ENCODE measurements around the gene SGK2. TPM values are rescaled to one million over a fixed set of nuclear protein-coding genes. Genes with fewer than 3 reads are reported as not detected.
A peak's percentile ranks its signal among the peaks of the same experiment; 100 is the strongest.

SGK2 gene
- total and polyA plus RNA-seq, 2 of the 13 experiments (the other 11 are each of a cell fraction or from before 2014, with no cell fraction given): 6.2 to 29.4 TPM

DNA sequence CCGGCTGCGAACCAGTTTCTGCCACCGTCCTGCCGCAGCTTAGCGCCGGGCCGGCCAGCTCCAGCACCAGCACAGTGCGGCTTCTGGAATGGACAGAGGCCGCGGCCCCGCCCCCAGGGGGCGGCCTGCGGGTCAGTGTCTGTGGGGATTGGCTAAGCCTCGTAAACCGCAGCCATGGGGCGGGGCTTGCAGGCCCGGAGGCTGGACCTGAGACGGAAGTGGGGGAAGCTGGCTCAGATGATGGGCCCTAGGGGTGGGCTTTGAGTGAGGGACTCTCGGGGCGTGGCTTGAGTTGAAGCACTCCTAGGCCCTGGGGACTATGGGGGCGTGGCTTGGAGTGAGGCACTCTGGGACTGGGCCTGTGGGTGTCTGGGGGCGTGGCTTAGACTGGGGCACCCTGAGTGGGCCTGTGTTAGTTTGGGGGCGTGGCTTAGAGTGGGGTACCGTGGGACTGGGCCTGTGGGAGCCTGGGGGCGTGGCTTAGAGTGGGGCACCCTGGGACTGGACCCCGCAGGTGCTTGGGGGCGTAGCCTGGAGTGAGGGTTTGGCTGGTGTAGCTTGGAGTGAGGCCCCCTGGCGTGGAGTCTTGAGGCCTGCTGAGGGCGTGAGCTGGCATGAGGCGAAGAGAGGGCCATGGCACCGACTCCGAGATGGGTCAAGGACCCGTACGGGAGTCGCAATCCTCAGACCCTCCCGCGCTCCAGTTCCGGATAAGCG, 44.7 kb upstream of the SGK2 start (continued):
- TF ChIP-seq, protein P1, sequence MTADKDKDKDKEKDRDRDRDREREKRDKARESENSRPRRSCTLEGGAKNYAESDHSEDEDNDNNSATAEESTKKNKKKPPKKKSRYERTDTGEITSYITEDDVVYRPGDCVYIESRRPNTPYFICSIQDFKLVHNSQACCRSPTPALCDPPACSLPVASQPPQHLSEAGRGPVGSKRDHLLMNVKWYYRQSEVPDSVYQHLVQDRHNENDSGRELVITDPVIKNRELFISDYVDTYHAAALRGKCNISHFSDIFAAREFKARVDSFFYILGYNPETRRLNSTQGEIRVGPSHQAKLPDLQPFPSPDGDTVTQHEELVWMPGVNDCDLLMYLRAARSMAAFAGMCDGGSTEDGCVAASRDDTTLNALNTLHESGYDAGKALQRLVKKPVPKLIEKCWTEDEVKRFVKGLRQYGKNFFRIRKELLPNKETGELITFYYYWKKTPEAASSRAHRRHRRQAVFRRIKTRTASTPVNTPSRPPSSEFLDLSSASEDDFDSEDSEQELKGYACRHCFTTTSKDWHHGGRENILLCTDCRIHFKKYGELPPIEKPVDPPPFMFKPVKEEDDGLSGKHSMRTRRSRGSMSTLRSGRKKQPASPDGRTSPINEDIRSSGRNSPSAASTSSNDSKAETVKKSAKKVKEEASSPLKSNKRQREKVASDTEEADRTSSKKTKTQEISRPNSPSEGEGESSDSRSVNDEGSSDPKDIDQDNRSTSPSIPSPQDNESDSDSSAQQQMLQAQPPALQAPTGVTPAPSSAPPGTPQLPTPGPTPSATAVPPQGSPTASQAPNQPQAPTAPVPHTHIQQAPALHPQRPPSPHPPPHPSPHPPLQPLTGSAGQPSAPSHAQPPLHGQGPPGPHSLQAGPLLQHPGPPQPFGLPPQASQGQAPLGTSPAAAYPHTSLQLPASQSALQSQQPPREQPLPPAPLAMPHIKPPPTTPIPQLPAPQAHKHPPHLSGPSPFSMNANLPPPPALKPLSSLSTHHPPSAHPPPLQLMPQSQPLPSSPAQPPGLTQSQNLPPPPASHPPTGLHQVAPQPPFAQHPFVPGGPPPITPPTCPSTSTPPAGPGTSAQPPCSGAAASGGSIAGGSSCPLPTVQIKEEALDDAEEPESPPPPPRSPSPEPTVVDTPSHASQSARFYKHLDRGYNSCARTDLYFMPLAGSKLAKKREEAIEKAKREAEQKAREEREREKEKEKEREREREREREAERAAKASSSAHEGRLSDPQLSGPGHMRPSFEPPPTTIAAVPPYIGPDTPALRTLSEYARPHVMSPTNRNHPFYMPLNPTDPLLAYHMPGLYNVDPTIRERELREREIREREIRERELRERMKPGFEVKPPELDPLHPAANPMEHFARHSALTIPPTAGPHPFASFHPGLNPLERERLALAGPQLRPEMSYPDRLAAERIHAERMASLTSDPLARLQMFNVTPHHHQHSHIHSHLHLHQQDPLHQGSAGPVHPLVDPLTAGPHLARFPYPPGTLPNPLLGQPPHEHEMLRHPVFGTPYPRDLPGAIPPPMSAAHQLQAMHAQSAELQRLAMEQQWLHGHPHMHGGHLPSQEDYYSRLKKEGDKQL (CRISPR knock-in tag; IDR thresholded peaks at IDR 0.05; ENCODE audit: low read depth): no peak
- no peak for TF ChIP-seq MLX (CRISPR knock-in tag; IDR thresholded peaks at IDR 0.05)
- no peak for TF ChIP-seq ZNF660 (CRISPR knock-in tag; IDR thresholded peaks at IDR 0.05; ENCODE audit: borderline replicate concordance, low read depth)
- TF ChIP-seq IKZF4 (CRISPR knock-in tag; IDR thresholded peaks at IDR 0.05; ENCODE audit: borderline replicate concordance, low read depth, not compliant biosample characterization): peak; percentile 61
- TF ChIP-seq ZNF414 (CRISPR knock-in tag; IDR thresholded peaks at IDR 0.05): no peak
- peak; percentile 74 for TF ChIP-seq POLR2AphosphoS5 (IDR thresholded peaks at IDR 0.05; ENCODE audit: low read depth, low read length)
- no peak for TF ChIP-seq NFRKB (IDR thresholded peaks at IDR 0.05)
- 0 out of 2 replicates have a peak, but pooled peaks have one; percentile 53 for TF ChIP-seq NCOA1 (CRISPR knock-in tag; IDR thresholded peaks at IDR 0.05)
- 0 out of 2 replicates have a peak, but pooled peaks have one; percentile 47 for TF ChIP-seq STAT5B (CRISPR knock-in tag; IDR thresholded peaks at IDR 0.05)
- TF ChIP-seq HMG20B (CRISPR knock-in tag; conservative IDR thresholded peaks at IDR 0.05): no peak
- TF ChIP-seq SP4 (CRISPR knock-in tag; IDR thresholded peaks at IDR 0.05): peak; percentile 95
- peak; percentile 21 for TF ChIP-seq RBM39 (IDR thresholded peaks at IDR 0.05; ENCODE audit: low read depth, low read length, poor library complexity, severe bottlenecking)
- TF ChIP-seq HOXA9 (CRISPR knock-in tag; IDR thresholded peaks at IDR 0.05; ENCODE audit: borderline replicate concordance): no peak
- TF ChIP-seq KMT2B (CRISPR knock-in tag; IDR thresholded peaks at IDR 0.05): peak; percentile 52; the same call in 1 of the 2 replicates
- no peak for TF ChIP-seq ZNF20 (CRISPR knock-in tag; IDR thresholded peaks at IDR 0.05)
- TF ChIP-seq, protein P2, sequence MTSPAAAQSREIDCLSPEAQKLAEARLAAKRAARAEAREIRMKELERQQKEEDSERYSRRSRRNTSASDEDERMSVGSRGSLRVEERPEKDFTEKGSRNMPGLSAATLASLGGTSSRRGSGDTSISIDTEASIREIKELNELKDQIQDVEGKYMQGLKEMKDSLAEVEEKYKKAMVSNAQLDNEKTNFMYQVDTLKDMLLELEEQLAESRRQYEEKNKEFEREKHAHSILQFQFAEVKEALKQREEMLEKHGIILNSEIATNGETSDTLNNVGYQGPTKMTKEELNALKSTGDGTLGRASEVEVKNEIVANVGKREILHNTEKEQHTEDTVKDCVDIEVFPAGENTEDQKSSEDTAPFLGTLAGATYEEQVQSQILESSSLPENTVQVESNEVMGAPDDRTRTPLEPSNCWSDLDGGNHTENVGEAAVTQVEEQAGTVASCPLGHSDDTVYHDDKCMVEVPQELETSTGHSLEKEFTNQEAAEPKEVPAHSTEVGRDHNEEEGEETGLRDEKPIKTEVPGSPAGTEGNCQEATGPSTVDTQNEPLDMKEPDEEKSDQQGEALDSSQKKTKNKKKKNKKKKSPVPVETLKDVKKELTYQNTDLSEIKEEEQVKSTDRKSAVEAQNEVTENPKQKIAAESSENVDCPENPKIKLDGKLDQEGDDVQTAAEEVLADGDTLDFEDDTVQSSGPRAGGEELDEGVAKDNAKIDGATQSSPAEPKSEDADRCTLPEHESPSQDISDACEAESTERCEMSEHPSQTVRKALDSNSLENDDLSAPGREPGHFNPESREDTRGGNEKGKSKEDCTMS (CRISPR knock-in tag; conservative IDR thresholded peaks at IDR 0.05): no peak
- TF ChIP-seq NFE2 (CRISPR knock-in tag; IDR thresholded peaks at IDR 0.05): 0 out of 2 replicates have a peak, but pooled peaks have one; percentile 15
- no peak for TF ChIP-seq ZNF589 (CRISPR knock-in tag; conservative IDR thresholded peaks at IDR 0.05)
- TF ChIP-seq HOXA3 (CRISPR knock-in tag; IDR thresholded peaks at IDR 0.05): peak; percentile 75

Data from HepG2 (cell line).